Liver (tissue), 9 donors: ENCODE results near the gene ATP10D. TPM values are rescaled to one million over a fixed set of nuclear protein-coding genes. Genes with fewer than 3 reads are reported as not detected.

ENCODE experiments used
- DNase-seq: peaks from one replicate; pipeline ENCODE4 v3.0.0-alpha.2; 2017; ENCODE audit warnings: low spot score
- H3K27ac ChIP-seq, 2 donors: one replicate each; pipeline ENCODE4 v1.7.0; 2013; ENCODE audit warnings: inconsistent platforms in 2 of 2, low read length in 2 of 2, control low read depth in 1 of 2, low read depth in 1 of 2, mild to moderate bottlenecking in 1 of 2
- H3K27me3 ChIP-seq, 4 donors: one replicate each; pipeline versions ENCODE4 v1.6.1 to v1.7.0; 2013; ENCODE audit warnings: low read length in 3 of 4, inconsistent platforms in 1 of 4, mild to moderate bottlenecking in 1 of 4, moderate library complexity in 1 of 4; ENCODE audit not compliant: control insufficient read depth in 4 of 4, insufficient read depth in 4 of 4
- H3K36me3 ChIP-seq, 4 donors: one replicate each; pipeline versions ENCODE4 v1.6.1 to v1.7.0; 2013; ENCODE audit warnings: low read length in 3 of 4, mild to moderate bottlenecking in 3 of 4, low read depth in 1 of 4, moderate library complexity in 1 of 4; ENCODE audit not compliant: control insufficient read depth in 4 of 4, insufficient read depth in 3 of 4
- H3K4me1 ChIP-seq, 4 donors: one replicate each; pipeline versions ENCODE4 v1.6.1 to v1.7.0; 2013; ENCODE audit warnings: low read length in 3 of 4, mild to moderate bottlenecking in 3 of 4, moderate library complexity in 1 of 4; ENCODE audit not compliant: control insufficient read depth in 4 of 4, insufficient read depth in 4 of 4
- H3K4me3 ChIP-seq, 3 donors: one replicate each; pipeline versions ENCODE4 v1.6.1 to v1.7.0; 2013; ENCODE audit warnings: low read length in 3 of 3, control low read depth in 1 of 3, low read depth in 1 of 3, mild to moderate bottlenecking in 1 of 3
- H3K9ac ChIP-seq, 2 donors: one replicate each; pipeline ENCODE4 v1.7.0; 2013; ENCODE audit warnings: low read length in 2 of 2, mild to moderate bottlenecking in 2 of 2, moderate library complexity in 2 of 2, control low read depth in 1 of 2, low read depth in 1 of 2
- H3K9me3 ChIP-seq, 4 donors: one replicate each; pipeline versions ENCODE4 v1.6.1 to v1.7.0; 2013; ENCODE audit warnings: low read length in 3 of 4; ENCODE audit not compliant: control insufficient read depth in 4 of 4
- ATF3 ChIP-seq: IDR thresholded peaks from 2 replicates; pipeline ENCODE4 v1.6.1; 2016; ENCODE audit warnings: antibody characterized with exemption
- CTCF ChIP-seq: fragments of 150-350 bp; IDR thresholded peaks from 2 replicates; pipeline ENCODE4 v1.5.1; 2017; ENCODE audit warnings: improper control_type of control experiment, low read depth, low read length; ENCODE audit not compliant: missing input control
- EGR1 ChIP-seq, 2 donors: IDR thresholded peaks; 2 replicates each; pipeline ENCODE4 v1.6.1; 2016 to 2018; ENCODE audit warnings: antibody characterized with exemption in 2 of 2, low read depth in 2 of 2
- FOXA2 ChIP-seq: IDR thresholded peaks from 2 replicates; pipeline ENCODE4 v1.6.1; 2016; ENCODE audit warnings: antibody characterized with exemption
- GABPA ChIP-seq, 2 donors: IDR thresholded peaks in 1 of 2; conservative IDR thresholded peaks in 1 of 2; 2 replicates each; pipeline ENCODE4 v1.6.1; 2016; ENCODE audit warnings: antibody characterized with exemption in 2 of 2, mild to moderate bottlenecking in 1 of 2, moderate library complexity in 1 of 2
- HNF4A ChIP-seq, 2 donors: conservative IDR thresholded peaks; 2 replicates each; pipeline ENCODE4 v1.6.1; 2016; ENCODE audit warnings: antibody characterized with exemption in 2 of 2, mild to moderate bottlenecking in 2 of 2
- HNF4G ChIP-seq: IDR thresholded peaks from 2 replicates; pipeline ENCODE4 v1.6.1; 2016; ENCODE audit warnings: antibody characterized with exemption
- JUND ChIP-seq, 2 donors: IDR thresholded peaks; 2 replicates each; pipeline ENCODE4 v1.6.1; 2016; ENCODE audit warnings: antibody characterized with exemption in 2 of 2
- MAX ChIP-seq: IDR thresholded peaks from 2 replicates; pipeline ENCODE4 v1.6.1; 2016; ENCODE audit warnings: antibody characterized with exemption
- NR2F2 ChIP-seq: IDR thresholded peaks from 2 replicates; pipeline ENCODE4 v1.6.1; 2016; ENCODE audit warnings: antibody characterized with exemption
- RAD21 ChIP-seq, 2 donors: IDR thresholded peaks; 2 replicates each; pipeline ENCODE4 v1.6.1; 2016; ENCODE audit warnings: antibody characterized with exemption in 2 of 2, mild to moderate bottlenecking in 2 of 2
- SP1 ChIP-seq: IDR thresholded peaks from 2 replicates; pipeline ENCODE4 v1.6.1; 2018; ENCODE audit warnings: antibody characterized with exemption, mild to moderate bottlenecking
- TAF1 ChIP-seq: conservative IDR thresholded peaks from 2 replicates; pipeline ENCODE4 v1.6.1; 2016; ENCODE audit warnings: antibody characterized with exemption, mild to moderate bottlenecking
- ZBTB33 ChIP-seq: IDR thresholded peaks from 2 replicates; pipeline ENCODE4 v1.6.1; 2016; ENCODE audit warnings: antibody characterized with exemption
- WGBS: extraction: QIAGEN DNeasy Blood & Tissue Kit; methylation state at CpG from one replicate; pipeline ENCODE4 v1.1.7; 2013; 5-methylcytosine and 5-hydroxymethylcytosine counted together
- polyA plus RNA-seq, 2 donors: library from polyadenylated mRNA; stranded (reverse) in 1 of 2; unstranded in 1 of 2; fragments of 200-250 nt in 1 of 2; fragments of >200 nt in 1 of 2; fragmentation: Nextera tagmentation in 1 of 2; extraction: Ambion mirVana in 1 of 2; gene quantifications; one replicate each; pipeline versions ENCODE4 v1.2.1 to v1.2.3, GENCODE V29; 2013 to 2015
- total RNA-seq, 2 donors: library from RNA; depleted of rRNA; stranded (reverse); fragments of >200 nt; gene quantifications; one replicate each; pipeline ENCODE4 v1.2.3, GENCODE V29; 2014
- donor health status: healthy.
- donor health status: healthy.
- donor health status: healthy.
- donor health status: healthy.
- donor health status: healthy.

ATP10D gene
- total and polyA plus RNA-seq, 4 donors, result 4.3 to 13.6 (median 7.4) TPM

GRCh38 chr4:47598320-47598719 is 113.2 kb downstream of the ATP10D start:
- TF ChIP-seq GABPA (IDR thresholded peaks at IDR 0.05 in 1 of 2, conservative IDR thresholded peaks at IDR 0.05 in 1 of 2) (no peak), TAF1 (no peak), HNF4A (conservative IDR thresholded peaks at IDR 0.05) (no peak), ATF3 (no peak), FOXA2 (no peak), RAD21 (IDR thresholded peaks at IDR 0.05) (no peak), ZBTB33 (no peak), EGR1 (IDR thresholded peaks at IDR 0.05; ENCODE audit: low read depth in 2 of 2) (no peak), CTCF (no peak), JUND (IDR thresholded peaks at IDR 0.05) (no peak), NR2F2 (no peak), HNF4G (no peak), SP1 (no peak), MAX (no peak)
- no peak overlapping the region for H3K4me3 ChIP-seq
- H3K27ac ChIP-seq, result no peak overlapping the region
- H3K36me3 ChIP-seq, result peaks cover 0 to 5% (median 0%) of the 10 kb centered on the region in 4 donors
- H3K9me3 ChIP-seq, result no peaks in the 10 kb centered on the region
- no peak overlapping the region for H3K9ac ChIP-seq
- no peaks in the 10 kb centered on the region for H3K4me1 ChIP-seq
- DNase-seq, result no peak
- WGBS, result 76% methylated on average over 1 of the region's 1 CpG
- no peaks in the 10 kb centered on the region for H3K27me3 ChIP-seq

- 90% methylated on average over 3 of the region's 3 CpGs for WGBS
- H3K36me3 ChIP-seq, result peaks cover 0 to 5% (median 0%) of the 10 kb centered on the region in 4 donors
- TF ChIP-seq HNF4A (conservative IDR thresholded peaks at IDR 0.05), result no peak
- TF ChIP-seq ZBTB33, result no peak
- TF ChIP-seq CTCF, result no peak
- no peak for TF ChIP-seq FOXA2
- no peak for TF ChIP-seq NR2F2
- TF ChIP-seq RAD21 (IDR thresholded peaks at IDR 0.05), result no peak
- TF ChIP-seq SP1, result no peak
- TF ChIP-seq JUND (IDR thresholded peaks at IDR 0.05), result no peak
- no peak for TF ChIP-seq EGR1 (IDR thresholded peaks at IDR 0.05; ENCODE audit: low read depth in 2 of 2)
- no peak for TF ChIP-seq HNF4G
These were observed 113.8 kb downstream of the ATP10D start for GRCh38 chr4:47598896-47599295.

More at GRCh38 chr4:47598896-47599295, 113.8 kb downstream of the ATP10D start:
- Histone ChIP-seq H3K27me3 (no peaks in the 10 kb centered on the region), H3K4me1 (no peaks in the 10 kb centered on the region), H3K27ac (no peak overlapping the region), H3K4me3 (no peak overlapping the region), H3K9me3 (no peaks in the 10 kb centered on the region), H3K9ac (no peak overlapping the region)
- DNase-seq, result no peak
